Left lung (tissue), 10 donors: ENCODE results near the gene IREB2. TPM values are rescaled to one million over a fixed set of nuclear protein-coding genes. Genes with fewer than 3 reads are reported as not detected.
"Not testable (repeated sequence)": the region's sequence is repeated elsewhere in the genome, so short reads cannot be mapped to it uniquely, and the experiment has no call there.

Source experiments
- ATAC-seq: fragments of 200-7000 bp; cut with Tn5 transposase; one replicate; pipeline ENCODE4 v1.9.1; 2020; ENCODE audit warnings: moderate library complexity
- DNase-seq, 4 donors: peaks; one replicate each; pipeline ENCODE4 v3.0.0-alpha.2; 2013 to 2020
- H3K27ac ChIP-seq, 2 donors: fragments of 200-600 bp; sonication (generic) in 1 of 2; one replicate each; pipeline versions ENCODE4 v1.5.0 to v1.8.0; 2020 to 2021
- H3K27me3 ChIP-seq, 2 donors: fragments of 200-600 bp; sonication (generic) in 1 of 2; one replicate each; pipeline versions ENCODE4 v1.5.0 to v1.8.0; 2020 to 2021
- H3K36me3 ChIP-seq, 2 donors: fragments of 200-600 bp; sonication (generic) in 1 of 2; one replicate each; pipeline versions ENCODE4 v1.5.0 to v1.8.0; 2020 to 2021
- H3K4me1 ChIP-seq, 2 donors: fragments of 200-600 bp; one replicate each; pipeline ENCODE4 v1.8.0; 2021
- H3K4me3 ChIP-seq, 2 donors: fragments of 200-600 bp; sonication (generic) in 1 of 2; one replicate each; pipeline versions ENCODE4 v1.5.0 to v1.8.0; 2020 to 2021; ENCODE audit warnings: mild to moderate bottlenecking in 1 of 2
- H3K9me3 ChIP-seq, 2 donors: fragments of 200-600 bp; sonication (generic) in 1 of 2; one replicate each; pipeline versions ENCODE4 v1.5.0 to v1.8.0; 2020 to 2021
- CTCF ChIP-seq, 2 donors: fragments of 200-600 bp; sonication (generic) in 1 of 2; IDR thresholded peaks; one replicate each; pipeline versions ENCODE4 v1.5.0 to v1.8.0; 2021; ENCODE audit warnings: antibody characterized with exemption in 2 of 2
- intact Hi-C, 2 donors: fragments of 100-400 bp; cut with DNase I; formaldehyde crosslinking; loops; one replicate each; pipeline versions ENCODE4 v1.11.2 to v1.14.2; 2022
- polyA plus RNA-seq, 6 donors: library from polyadenylated mRNA; unstranded; fragments of 120-200 nt; gene quantifications; one replicate each; pipeline ENCODE4 v1.2.1, GENCODE V29; 2013; ENCODE audit not compliant: insufficient read length in 6 of 6
- total RNA-seq, 2 donors: library from RNA; stranded (reverse); fragmentation: NEBNext Ultra II Directional; extraction: Animal tissue kit (Norgen Biotek cat#: 25700); gene quantifications; one replicate each; pipeline ENCODE4 v1.2.1, GENCODE V29; 2021
- donor health status: DM: no; HTN: yes; CAD: no.
- donor health status: DM: no; HTN: no; CAD: no.

The IREB2 gene
- total and polyA plus RNA-seq, 8 donors, result 42.3 to 81.8 (median 70.8) TPM

- no peak overlapping the region for H3K4me3 ChIP-seq
- no peaks in the 10 kb centered on the region for H3K9me3 ChIP-seq
- H3K4me1 ChIP-seq, result no peaks in the 10 kb centered on the region
- intact Hi-C loops, result no loop called here
- H3K27me3 ChIP-seq, result no peaks in the 10 kb centered on the region
- H3K36me3 ChIP-seq, result no peaks in the 10 kb centered on the region
- DNase-seq (no peak), ATAC-seq (no peak)
- no peak for TF ChIP-seq CTCF (IDR thresholded peaks at IDR 0.05)
- no peak overlapping the region for H3K27ac ChIP-seq
Measured at GRCh38 chr15:78397382-78397781, 40.6 kb upstream of the IREB2 start.

- intact Hi-C loops, result no loop called here
- no peak for ATAC-seq
- DNase-seq, result no peak
- no peaks in the 10 kb centered on the region for H3K27me3 ChIP-seq
- H3K36me3 ChIP-seq, result no peaks in the 10 kb centered on the region
- no peaks in the 10 kb centered on the region for H3K9me3 ChIP-seq
- no peak overlapping the region for H3K27ac ChIP-seq
- TF ChIP-seq CTCF (IDR thresholded peaks at IDR 0.05), result no peak
- H3K4me1 ChIP-seq, result no peaks in the 10 kb centered on the region
- no peak overlapping the region for H3K4me3 ChIP-seq
Measured at GRCh38 chr15:78398076-78398825, 39.8 kb upstream of the IREB2 start.

- TF ChIP-seq CTCF (IDR thresholded peaks at IDR 0.05), result no peak
Measured at GRCh38 chr15:78399091-78399490, 38.9 kb upstream of the IREB2 start.

GRCh38 chr15:78402061-78402610, 35.9 kb upstream of the IREB2 start:
- Histone ChIP-seq H3K27me3 (peaks cover 0 to 11% of the 10 kb centered on the region in 2 donors), H3K4me3 (no peak overlapping the region), H3K4me1 (no peaks in the 10 kb centered on the region), H3K36me3 (no peaks in the 10 kb centered on the region), H3K9me3 (no peaks in the 10 kb centered on the region), H3K27ac (no peak overlapping the region)
- intact Hi-C loops, result no loop called here
- ATAC-seq (no peak), DNase-seq (no peak)
- no peak for TF ChIP-seq CTCF (IDR thresholded peaks at IDR 0.05)

More at GRCh38 chr15:78399091-78399490, 38.9 kb upstream of the IREB2 start:
- H3K4me1 ChIP-seq, result no peaks in the 10 kb centered on the region
- peak in 1 of 4 donors; percentile 54 for DNase-seq
- no peaks in the 10 kb centered on the region for H3K9me3 ChIP-seq
- H3K36me3 ChIP-seq, result no peaks in the 10 kb centered on the region
- H3K4me3 ChIP-seq, result no peak overlapping the region
- intact Hi-C loops, result no loop called here
- no peaks in the 10 kb centered on the region for H3K27me3 ChIP-seq
- peak; percentile 16 for ATAC-seq
- no peak overlapping the region for H3K27ac ChIP-seq

GRCh38 chr15:78404125-78404524, 33.9 kb upstream of the IREB2 start:
- Histone ChIP-seq H3K27ac (no peak overlapping the region), H3K36me3 (no peaks in the 10 kb centered on the region), H3K9me3 (no peaks in the 10 kb centered on the region), H3K27me3 (peaks cover 0 to 11% of the 10 kb centered on the region in 2 donors), H3K4me1 (no peaks in the 10 kb centered on the region), H3K4me3 (no peak overlapping the region)
- TF ChIP-seq CTCF (IDR thresholded peaks at IDR 0.05), result no peak
- intact Hi-C loops, result no loop called here
- ATAC-seq (no peak), DNase-seq (no peak)

GRCh38 chr15:78404796-78405195, 33.2 kb upstream of the IREB2 start:
- H3K27me3 ChIP-seq, result peaks cover 0 to 11% of the 10 kb centered on the region in 2 donors
- ATAC-seq, H3K9me3 ChIP-seq, H3K4me1 ChIP-seq, H3K36me3 ChIP-seq, H3K4me3 ChIP-seq, intact Hi-C loops, H3K27ac ChIP-seq, DNase-seq: not testable (repeated sequence)
